Psoas muscle (tissue), 8 donors: Measurements from ENCODE around the gene ESYT3. TPM values are rescaled to one million over a fixed set of nuclear protein-coding genes. Genes with fewer than 3 reads are reported as not detected.
A peak's percentile ranks its signal among the peaks of the same experiment; 100 is the strongest.

Experiments used
- ATAC-seq, 4 donors: fragments of 200-7000 bp; cut with Tn5 transposase; one replicate each; pipeline ENCODE4 v1.9.1; 2020; ENCODE audit warnings: moderate library complexity in 3 of 4, mild to moderate bottlenecking in 2 of 4
- DNase-seq, 2 donors: peaks; one replicate each; pipeline ENCODE4 v3.0.0-alpha.2; 2020
- H3K27ac ChIP-seq: fragments of 200-600 bp; one replicate; pipeline ENCODE4 v1.8.0; 2022
- H3K27me3 ChIP-seq, 3 donors: fragments of 200-600 bp in 1 of 3; one replicate each; pipeline versions ENCODE4 v1.6.1 to v1.8.0; 2013 to 2022; ENCODE audit warnings: low read length in 2 of 3, mild to moderate bottlenecking in 2 of 3, moderate library complexity in 1 of 3; ENCODE audit not compliant: insufficient read depth in 3 of 3
- H3K36me3 ChIP-seq, 2 donors: fragments of 200-600 bp in 1 of 2; one replicate each; pipeline versions ENCODE4 v1.6.1 to v1.8.0; 2013 to 2022; ENCODE audit warnings: low read depth in 1 of 2, mild to moderate bottlenecking in 1 of 2, moderate library complexity in 1 of 2; ENCODE audit not compliant: insufficient read depth in 1 of 2
- H3K4me1 ChIP-seq: fragments of 200-600 bp; one replicate; pipeline ENCODE4 v1.8.0; 2022
- H3K4me3 ChIP-seq: fragments of 200-600 bp; one replicate; pipeline ENCODE4 v1.8.0; 2022; ENCODE audit warnings: mild to moderate bottlenecking
- H3K9me3 ChIP-seq: fragments of 200-600 bp; one replicate; pipeline ENCODE4 v1.8.0; 2022
- CTCF ChIP-seq: fragments of 200-600 bp; IDR thresholded peaks from one replicate; pipeline ENCODE4 v1.8.0; 2022; ENCODE audit warnings: antibody characterized with exemption
- WGBS, 3 donors: extraction: QIAGEN DNeasy Blood & Tissue Kit; methylation state at CpG; one replicate each; pipeline versions ENCODE4 v1.1.6 to v1.1.7; 2013; 5-methylcytosine and 5-hydroxymethylcytosine counted together
- intact Hi-C, 2 donors: fragments of 100-400 bp; cut with DNase I; formaldehyde crosslinking; loops; one replicate each; pipeline versions ENCODE4 v1.11.0 to v1.14.2; 2022
- polyA plus RNA-seq, 3 donors: library from polyadenylated mRNA; stranded (reverse); fragments of 200-250 nt; gene quantifications; one replicate each; pipeline ENCODE4 v1.2.3, GENCODE V29; 2013
- total RNA-seq, 4 donors: library from RNA; stranded (reverse); fragmentation: NEBNext Ultra II Directional in 2 of 4; extraction: Animal tissue kit (Norgen Biotek cat#: 25700) in 2 of 4; gene quantifications; one replicate each; pipeline versions ENCODE4 v1.2.1 to v1.2.4, GENCODE V29; 2021 to 2023
- donor health status: healthy with polysubstance abuse.
- donor health status: DM: no; HTN: no; CAD: no; lungs with moderate emphysema.
- donor health status: Bipolar disorder and iron deficiency.
- donor health status: healthy.
- donor health status: DM: yes; HTN: yes; CAD: no.
- donor health status: DM: no; HTN: no; CAD: no.
- donor health status: DM: no; HTN: no; CAD: no.
- donor health status: DM: yes; HTN: yes; CAD: no.

Gene ESYT3
- total and polyA plus RNA-seq, 7 donors, result 0.35 to 4.5 (median 2.0) TPM

- no peaks in the 10 kb centered on the region for H3K9me3 ChIP-seq
- no peaks in the 10 kb centered on the region for H3K27me3 ChIP-seq
- intact Hi-C loops, result no loop called here
- peaks cover 14% of the 10 kb centered on the region for H3K4me1 ChIP-seq
- ATAC-seq, result no peak
- H3K4me3 ChIP-seq, result no peak overlapping the region
- TF ChIP-seq CTCF, result no peak
- WGBS, 3 donors, result 46 to 76% (median 70%) methylated on average over 2 of the region's 2 CpGs
- H3K27ac ChIP-seq, result no peak overlapping the region
- H3K36me3 ChIP-seq, result no peaks in the 10 kb centered on the region
- DNase-seq, result no peak
Observed at GRCh38 chr3:138464491-138464860, 30.1 kb downstream of the ESYT3 start.

- DNase-seq (peak in 1 of 2 donors; percentile 36), ATAC-seq (no peak)
- no peaks in the 10 kb centered on the region for H3K36me3 ChIP-seq
- intact Hi-C loops, result no loop called here
- no peak overlapping the region for H3K4me3 ChIP-seq
- no peaks in the 10 kb centered on the region for H3K27me3 ChIP-seq
- no peak overlapping the region for H3K27ac ChIP-seq
- 97 to 100% (median 97%) methylated on average over 3 of the region's 3 CpGs for WGBS, 3 donors
- H3K9me3 ChIP-seq, result no peaks in the 10 kb centered on the region
- peaks cover 22% of the 10 kb centered on the region for H3K4me1 ChIP-seq
- TF ChIP-seq CTCF, result no peak
Observed at GRCh38 chr3:138465451-138465850, 31.0 kb downstream of the ESYT3 start.

GRCh38 chr3:138465925-138466324 lies 31.5 kb downstream of the ESYT3 start:
- no peak for DNase-seq
- Histone ChIP-seq H3K36me3 (no peaks in the 10 kb centered on the region), H3K4me1 (peaks cover 26% of the 10 kb centered on the region), H3K27me3 (no peaks in the 10 kb centered on the region), H3K4me3 (no peak overlapping the region), H3K27ac (no peak overlapping the region), H3K9me3 (no peaks in the 10 kb centered on the region)
- intact Hi-C loops, result no loop called here
- no peak for ATAC-seq
- 66 to 73% (median 71%) methylated on average over 2 of the region's 2 CpGs for WGBS, 3 donors
- no peak for TF ChIP-seq CTCF

DNA sequence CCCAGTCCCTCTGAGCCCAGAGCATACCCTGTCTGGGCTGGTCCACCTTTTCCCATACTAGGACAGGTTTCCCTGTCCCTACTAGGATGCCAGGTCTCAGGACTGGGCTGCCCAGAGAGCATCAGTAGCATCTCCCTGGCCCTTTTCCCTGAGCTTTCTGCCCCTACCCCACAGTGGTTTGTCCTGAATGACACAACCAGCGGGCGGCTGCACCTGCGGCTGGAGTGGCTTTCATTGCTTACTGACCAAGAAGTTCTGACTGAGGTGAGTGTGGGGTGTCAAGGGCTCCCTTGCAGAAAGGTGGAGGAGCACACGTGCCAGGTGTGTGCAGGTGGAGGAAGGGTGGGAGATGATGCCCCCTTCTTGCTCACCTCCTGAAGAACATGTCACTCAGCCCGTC lies 33.5 kb downstream of the ESYT3 start:
- no peak overlapping the region for H3K4me3 ChIP-seq
- peaks cover 29% of the 10 kb centered on the region for H3K4me1 ChIP-seq
- H3K27ac ChIP-seq, result peak overlapping the region; percentile 94
- TF ChIP-seq CTCF, result no peak
- H3K36me3 ChIP-seq, result no peaks in the 10 kb centered on the region
- WGBS, 3 donors, result 95 to 99% (median 95%) methylated on average over 5 of the region's 5 CpGs
- no peak for ATAC-seq
- DNase-seq, result peak in 1 of 2 donors; percentile 22
- no peaks in the 10 kb centered on the region for H3K9me3 ChIP-seq
- intact Hi-C loops, result no loop called here
- no peaks in the 10 kb centered on the region for H3K27me3 ChIP-seq

GRCh38 chr3:138468451-138468850 lies 34.0 kb downstream of the ESYT3 start:
- Histone ChIP-seq H3K4me1 (peaks cover 29% of the 10 kb centered on the region), H3K4me3 (no peak overlapping the region), H3K27ac (peak overlapping the region; percentile 94), H3K9me3 (no peaks in the 10 kb centered on the region), H3K36me3 (no peaks in the 10 kb centered on the region), H3K27me3 (no peaks in the 10 kb centered on the region)
- peak in 1 of 4 donors; percentile 14 for ATAC-seq
- intact Hi-C loops, result no loop called here
- no peak for TF ChIP-seq CTCF
- no peak for DNase-seq
- WGBS, 3 donors, result 58 to 61% (median 59%) methylated on average over 6 of the region's 6 CpGs
